Endothelial cell of umbilical vein (primary cell): Measurements from ENCODE around the gene GSTCD. TPM values are rescaled to one million over a fixed set of nuclear protein-coding genes. Genes with fewer than 3 reads are reported as not detected.

Source experiments
- BruUV-seq: library from RNA; stranded (reverse); fragments of 400-500 nt; replicated peaks from 2 replicates; lab custom pipeline; 2021; lab: Mats Ljungman, UMichigan
- CTCF ChIA-PET: fragments of 300-600, 350-600 bp; sonication (Branson Sonifier 250); formaldehyde crosslinking; loops from one replicate; lab custom pipeline; 2021; ENCODE audit warnings: antibody characterized with exemption, inconsistent platforms; lab: Charles Lee
- POLR2A ChIA-PET: fragments of 300-600, 350-600 bp; sonication (Branson Sonifier 250); formaldehyde crosslinking; loops from one replicate; lab custom pipeline; 2021; ENCODE audit warnings: antibody characterized with exemption, inconsistent platforms; lab: Charles Lee
- DNase-seq: peaks from one replicate; pipeline ENCODE4 v3.0.0-alpha.2; 2011; ENCODE audit warnings: low read depth, low spot score
- FAIRE-seq: peaks from 2 replicates; lab custom pipeline; 2011; peaks lifted over from hg19 to GRCh38; lab: Jason Lieb, UNC
- H2AFZ ChIP-seq: 2 replicates; pipeline ENCODE4 v1.6.0; 2012; ENCODE audit warnings: low read depth, low read length, control low read depth, inconsistent platforms
- H3K27ac ChIP-seq: 2 replicates; pipeline ENCODE4 v1.5.1; 2011; ENCODE audit warnings: low read depth, mild to moderate bottlenecking, control low read depth, low read length, moderate library complexity; ENCODE audit not compliant: insufficient read depth
- H3K27me3 ChIP-seq, 2 experiments: 2 replicates each; pipeline versions ENCODE4 v1.6.0 to v1.6.1; 2011; ENCODE audit warnings: low read length in 2 of 2, mixed read lengths in 1 of 2; ENCODE audit not compliant: control insufficient read depth in 2 of 2, insufficient read depth in 2 of 2
- H3K36me3 ChIP-seq, 2 experiments: 2 replicates in 1 of 2; 3 replicates in 1 of 2; pipeline ENCODE4 v1.5.1; 2011; ENCODE audit warnings: low read length in 2 of 2, mild to moderate bottlenecking in 1 of 2, moderate library complexity in 1 of 2; ENCODE audit not compliant: control insufficient read depth in 2 of 2, insufficient read depth in 2 of 2; ENCODE audit errors: extremely low read depth in 1 of 2
- H3K4me1 ChIP-seq: 3 replicates; pipeline ENCODE4 v1.5.1; 2011; ENCODE audit warnings: mild to moderate bottlenecking, low read length; ENCODE audit not compliant: control insufficient read depth, insufficient read depth; ENCODE audit errors: extremely low read depth
- H3K4me2 ChIP-seq: 2 replicates; pipeline ENCODE4 v1.6.1; 2011; ENCODE audit warnings: low read length, control low read depth, mixed read lengths; ENCODE audit not compliant: insufficient read depth
- H3K4me3 ChIP-seq, 3 experiments: fragments of 200-600 bp in 1 of 3; sonication (generic), shearing (Covaris generic) in 1 of 3; replicated peaks in 1 of 3; 2 replicates each; pipeline ENCODE4 v1.5.1; 2011 to 2016; ENCODE audit warnings: control low read depth in 3 of 3, low read length in 3 of 3, mild to moderate bottlenecking in 2 of 3, inconsistent platforms in 1 of 3, low read depth in 1 of 3, moderate library complexity in 1 of 3; ENCODE audit not compliant: insufficient read depth in 1 of 3
- H3K79me2 ChIP-seq: 2 replicates; pipeline ENCODE4 v1.6.0; 2012; ENCODE audit warnings: low read length, inconsistent platforms; ENCODE audit not compliant: control insufficient read depth, insufficient read depth
- H3K9ac ChIP-seq: replicated peaks from 2 replicates; pipeline ENCODE3; 2011; ENCODE audit warnings: low read length, control low read depth; ENCODE audit not compliant: insufficient read depth; ENCODE audit errors: extremely low read depth
- H3K9me1 ChIP-seq: replicated peaks from 3 replicates; pipeline ENCODE4 v1.6.0; 2011; ENCODE audit warnings: mild to moderate bottlenecking, low read length; ENCODE audit not compliant: control insufficient read depth, insufficient read depth; ENCODE audit errors: extremely low read depth
- H3K9me3 ChIP-seq: replicated peaks from 2 replicates; pipeline ENCODE4 v1.5.1; 2012; ENCODE audit warnings: low read length, inconsistent platforms; ENCODE audit not compliant: control insufficient read depth, insufficient read depth
- H4K20me1 ChIP-seq: replicated peaks from 2 replicates; pipeline ENCODE3; 2011; ENCODE audit warnings: mild to moderate bottlenecking, low read length; ENCODE audit not compliant: control insufficient read depth, insufficient read depth; ENCODE audit errors: extremely low read depth
- CTCF ChIP-seq, 2 donors: IDR thresholded peaks; 1 replicate in 1 of 2; 2 replicates in 1 of 2; pipeline ENCODE4 v1.5.1; 2011; ENCODE audit warnings: low read length in 2 of 2, mild to moderate bottlenecking in 2 of 2, moderate library complexity in 2 of 2, control low read depth in 1 of 2, inconsistent platforms in 1 of 2, low read depth in 1 of 2; ENCODE audit not compliant: insufficient read depth in 1 of 2; ENCODE audit errors: extremely low read depth in 1 of 2
- EZH2 ChIP-seq: IDR thresholded peaks from 2 replicates; pipeline ENCODE4 v1.6.1; 2012; ENCODE audit warnings: borderline replicate concordance, low read depth, mild to moderate bottlenecking, moderate library complexity, low read length, inconsistent platforms; ENCODE audit not compliant: severe bottlenecking
- FOS ChIP-seq: IDR thresholded peaks from 2 replicates; pipeline ENCODE4 v1.6.1; 2011; ENCODE audit warnings: mild to moderate bottlenecking, low read length, moderate library complexity, borderline replicate concordance; ENCODE audit not compliant: insufficient read depth
- GATA2 ChIP-seq: IDR thresholded peaks from 2 replicates; pipeline ENCODE4 v1.7.0; 2011; ENCODE audit warnings: low read depth, mild to moderate bottlenecking, moderate library complexity, mixed read lengths, low read length; ENCODE audit not compliant: insufficient read length, insufficient read depth
- JUN ChIP-seq: IDR thresholded peaks from 2 replicates; pipeline ENCODE4 v1.6.1; 2011; ENCODE audit warnings: borderline replicate concordance, low read depth; ENCODE audit not compliant: insufficient read length, insufficient read depth
- MAX ChIP-seq: IDR thresholded peaks from 2 replicates; pipeline ENCODE4 v1.6.1; 2011; ENCODE audit not compliant: insufficient read depth, insufficient read length
- MYC ChIP-seq: IDR thresholded peaks from one replicate; pipeline ENCODE4 v1.6.1; 2011; ENCODE audit warnings: mild to moderate bottlenecking, low read depth, low read length
- POLR2A ChIP-seq: IDR thresholded peaks from 2 replicates; pipeline ENCODE4 v1.6.1; 2012; ENCODE audit warnings: low read depth, mild to moderate bottlenecking, control low read depth, low read length
- POLR2AphosphoS5 ChIP-seq: IDR thresholded peaks from 2 replicates; pipeline ENCODE4 v1.6.1; 2012; ENCODE audit warnings: low read depth, mild to moderate bottlenecking, control low read depth, low read length, moderate library complexity; ENCODE audit not compliant: insufficient read depth
- dilution Hi-C: fragments of 300-500 bp; cut with MboI; formaldehyde crosslinking; loops from one replicate; pipeline ENCODE4 v1.15.0; 2019; ENCODE audit warnings: low sequenced_read_pairs; ENCODE audit not compliant: extremely low pct_ligation_motif_present
- intact Hi-C: fragments of 100-400 bp; cut with micrococcal nuclease; formaldehyde crosslinking; loops from one replicate; pipeline ENCODE4 v1.10.0; 2022
- polyA plus RNA-seq, 4 experiments: library from polyadenylated mRNA; depleted of rRNA in 3 of 4; stranded (reverse) in 3 of 4; unstranded in 1 of 4; fragments of >200 nt; gene quantifications; 2 replicates each; pipeline versions ENCODE4 v1.2.1 to v1.2.3, GENCODE V29; 2011 to 2012; ENCODE audit warnings: missing spikeins in 1 of 4
- total RNA-seq: library from RNA; stranded (reverse); gene quantifications from 2 replicates; pipeline ENCODE4 v1.2.3, GENCODE V29; 2021

Gene GSTCD
- total and polyA plus RNA-seq, 2 donors (not counting 3 experiments of a cell fraction or from before 2014, with no cell fraction given): 3.3 to 11.3 TPM

DNA sequence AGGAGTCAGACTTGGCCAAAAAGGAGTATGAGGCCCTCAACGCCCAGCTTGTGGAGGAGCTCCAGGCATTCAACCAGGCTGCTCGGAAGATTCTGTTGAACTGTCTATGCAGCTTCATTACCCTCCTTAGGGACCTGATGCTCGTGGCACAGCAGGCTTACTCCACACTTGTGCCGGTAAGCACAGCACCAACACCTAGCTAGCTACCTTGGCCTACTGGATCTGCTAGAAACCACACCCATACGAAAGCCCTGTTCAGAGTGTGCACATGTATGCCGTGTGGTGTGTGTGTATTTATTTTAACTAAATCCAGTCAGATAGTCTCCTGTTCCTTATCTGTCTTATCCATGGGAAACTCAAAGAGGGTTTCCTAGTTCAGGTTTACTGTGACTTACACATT lies 49.4 kb upstream of the GSTCD start:
- no peaks in the 10 kb centered on the region for H3K9me1 ChIP-seq
- H3K27ac ChIP-seq: no peak overlapping the region
- H3K9me3 ChIP-seq: no peaks in the 10 kb centered on the region
- H3K27me3 ChIP-seq: no peaks in the 10 kb centered on the region
- no peaks in the 10 kb centered on the region for H3K4me1 ChIP-seq
- no peaks in the 10 kb centered on the region for H3K36me3 ChIP-seq
- CTCF ChIA-PET: interaction anchor here (0.7 kb wide), 1 partner anchor 9 kb away, joined by 3 read pairs; no protein-coding TSS in a partner anchor
- no TSS peak for BruUV-seq
- no peak overlapping the region for H2AFZ ChIP-seq
- H3K9ac ChIP-seq: no peak overlapping the region
- intact Hi-C loops (no loop called here), dilution Hi-C loops (no loop called here)
- no peaks in the 10 kb centered on the region for H4K20me1 ChIP-seq
- H3K79me2 ChIP-seq: no peaks in the 10 kb centered on the region
- no peak overlapping the region for H3K4me3 ChIP-seq
- TF ChIP-seq JUN: no peak
- TF ChIP-seq POLR2AphosphoS5: no peak
- no peak for TF ChIP-seq CTCF (IDR thresholded peaks at IDR 0.05; ENCODE audit: extremely low read depth in 1 of 2, insufficient read depth in 1 of 2, low read depth in 1 of 2, low read length in 2 of 2)
- no peak for TF ChIP-seq EZH2
- no peak for TF ChIP-seq POLR2A
- TF ChIP-seq GATA2: no peak
- no peak for TF ChIP-seq MYC
- no peak for TF ChIP-seq MAX
- no peak for TF ChIP-seq FOS
- FAIRE-seq (no peak), DNase-seq (no peak)
- POLR2A ChIA-PET: no interaction called here
- H3K4me2 ChIP-seq: no peak overlapping the region
